Testis (tissue), 3 donors: ENCODE measurements around the gene AGAP1. TPM values are rescaled to one million over a fixed set of nuclear protein-coding genes. Genes with fewer than 3 reads are reported as not detected.
"Not testable (repeated sequence)": the region's sequence is repeated elsewhere in the genome, so short reads cannot be mapped to it uniquely, and the experiment has no call there.

ENCODE experiments used
- DNase-seq: peaks from one replicate; pipeline ENCODE4 v3.0.0-alpha.2; 2019
- H3K27ac ChIP-seq, 2 donors: fragments of 200-600 bp; sonication (generic); one replicate each; pipeline ENCODE4 v1.5.1; 2019
- H3K27me3 ChIP-seq: fragments of 200-600 bp; sonication (generic); one replicate; pipeline ENCODE4 v1.5.1; 2019
- H3K36me3 ChIP-seq: fragments of 200-600 bp; sonication (generic); one replicate; pipeline ENCODE4 v1.5.1; 2017; ENCODE audit warnings: low read depth; ENCODE audit errors: missing control alignments
- H3K4me1 ChIP-seq: fragments of 200-600 bp; sonication (generic); one replicate; pipeline ENCODE4 v1.5.1; 2019
- H3K4me3 ChIP-seq, 2 donors: fragments of 200-600 bp; sonication (generic); one replicate each; pipeline ENCODE4 v1.5.1; 2017 to 2019
- H3K9me3 ChIP-seq: fragments of 200-600 bp; sonication (generic); one replicate; pipeline ENCODE4 v1.5.1; 2017
- POLR2A ChIP-seq: fragments of 450-650 bp; IDR thresholded peaks from one replicate; pipeline ENCODE4 v1.6.1; 2017; ENCODE audit warnings: antibody characterized with exemption, mild to moderate bottlenecking, moderate library complexity
- WGBS, 2 donors: methylation state at CpG; one replicate each; pipeline ENCODE4 v1.1.5; 2018; 5-methylcytosine and 5-hydroxymethylcytosine counted together
- intact Hi-C: fragments of 100-400 bp; cut with DNase I; formaldehyde crosslinking; loops from one replicate; pipeline ENCODE4 v1.15.1; 2023; ENCODE audit warnings: low total_unique reads
- polyA plus RNA-seq: library from polyadenylated mRNA; stranded (reverse); fragments of 350-450 nt; fragmentation: Illumina TruSeq; extraction: RNeasy Lipid Tissue Mini Kit (QIAGEN cat#74804); gene quantifications from one replicate; pipeline ENCODE4 v1.2.3, GENCODE V29; 2014; ENCODE audit warnings: low read depth, low replicate concordance; ENCODE audit not compliant: insufficient read depth
- total RNA-seq, 2 donors: library from RNA; depleted of rRNA; stranded (reverse); fragments of >200 nt; gene quantifications; one replicate each; pipeline ENCODE4 v1.2.3, GENCODE V29; 2016
- TF ChIP-seq, protein P1 (sequence below), 3 experiments: fragments of 450-650 bp in 2 of 3; fragments of 200-600 bp in 1 of 3; sonication (generic) in 1 of 3; IDR thresholded peaks; one replicate each; pipeline ENCODE4 v1.5.1; 2016 to 2019; ENCODE audit warnings: antibody characterized with exemption in 3 of 3, mild to moderate bottlenecking in 2 of 3, moderate library complexity in 1 of 3

Gene AGAP1
- total and polyA plus RNA-seq, 3 donors from 2014 or later, result 21.4 to 45.5 (median 40.7) TPM

DNA sequence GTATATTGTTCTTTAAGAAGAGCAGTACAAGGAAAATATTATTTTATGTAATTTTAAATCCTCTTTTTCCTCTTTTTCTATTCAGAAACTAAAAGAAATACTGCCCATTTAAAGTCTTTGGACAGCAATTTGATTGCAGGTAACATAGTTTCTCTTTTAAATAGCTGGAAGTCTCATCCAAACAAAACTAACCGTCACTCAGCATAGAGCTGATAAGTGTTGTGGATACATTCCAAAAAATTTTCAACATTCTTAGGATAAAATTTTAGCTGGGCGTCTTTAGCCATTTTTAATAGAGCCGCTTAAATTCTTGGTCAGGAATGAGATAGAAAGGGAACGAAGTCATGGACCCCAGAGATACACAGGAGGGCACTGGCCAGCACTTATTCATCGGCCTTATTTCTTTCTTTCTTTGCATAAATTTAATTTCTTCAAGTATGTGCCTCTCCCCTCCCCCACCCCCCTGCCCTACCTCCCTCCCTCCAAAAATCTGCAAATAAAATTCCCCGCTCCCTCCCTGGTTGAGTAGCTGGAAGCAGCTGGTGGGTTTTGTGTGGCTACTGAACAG is 592.6 kb downstream of the AGAP1 start:
- Histone ChIP-seq H3K4me1 (no peaks in the 10 kb centered on the region), H3K27ac (no peak overlapping the region), H3K4me3 (no peak overlapping the region), H3K9me3 (no peaks in the 10 kb centered on the region), H3K27me3 (no peaks in the 10 kb centered on the region), H3K36me3 (no peaks in the 10 kb centered on the region)
- intact Hi-C loops, result no loop called here
- 64 to 72% methylated on average over 6 of the region's 6 CpGs for WGBS, 2 donors
- no peak for TF ChIP-seq POLR2A
- TF ChIP-seq, protein P1, sequence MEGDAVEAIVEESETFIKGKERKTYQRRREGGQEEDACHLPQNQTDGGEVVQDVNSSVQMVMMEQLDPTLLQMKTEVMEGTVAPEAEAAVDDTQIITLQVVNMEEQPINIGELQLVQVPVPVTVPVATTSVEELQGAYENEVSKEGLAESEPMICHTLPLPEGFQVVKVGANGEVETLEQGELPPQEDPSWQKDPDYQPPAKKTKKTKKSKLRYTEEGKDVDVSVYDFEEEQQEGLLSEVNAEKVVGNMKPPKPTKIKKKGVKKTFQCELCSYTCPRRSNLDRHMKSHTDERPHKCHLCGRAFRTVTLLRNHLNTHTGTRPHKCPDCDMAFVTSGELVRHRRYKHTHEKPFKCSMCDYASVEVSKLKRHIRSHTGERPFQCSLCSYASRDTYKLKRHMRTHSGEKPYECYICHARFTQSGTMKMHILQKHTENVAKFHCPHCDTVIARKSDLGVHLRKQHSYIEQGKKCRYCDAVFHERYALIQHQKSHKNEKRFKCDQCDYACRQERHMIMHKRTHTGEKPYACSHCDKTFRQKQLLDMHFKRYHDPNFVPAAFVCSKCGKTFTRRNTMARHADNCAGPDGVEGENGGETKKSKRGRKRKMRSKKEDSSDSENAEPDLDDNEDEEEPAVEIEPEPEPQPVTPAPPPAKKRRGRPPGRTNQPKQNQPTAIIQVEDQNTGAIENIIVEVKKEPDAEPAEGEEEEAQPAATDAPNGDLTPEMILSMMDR (IDR thresholded peaks at IDR 0.05), result no peak
- DNase-seq, result no peak

DNA sequence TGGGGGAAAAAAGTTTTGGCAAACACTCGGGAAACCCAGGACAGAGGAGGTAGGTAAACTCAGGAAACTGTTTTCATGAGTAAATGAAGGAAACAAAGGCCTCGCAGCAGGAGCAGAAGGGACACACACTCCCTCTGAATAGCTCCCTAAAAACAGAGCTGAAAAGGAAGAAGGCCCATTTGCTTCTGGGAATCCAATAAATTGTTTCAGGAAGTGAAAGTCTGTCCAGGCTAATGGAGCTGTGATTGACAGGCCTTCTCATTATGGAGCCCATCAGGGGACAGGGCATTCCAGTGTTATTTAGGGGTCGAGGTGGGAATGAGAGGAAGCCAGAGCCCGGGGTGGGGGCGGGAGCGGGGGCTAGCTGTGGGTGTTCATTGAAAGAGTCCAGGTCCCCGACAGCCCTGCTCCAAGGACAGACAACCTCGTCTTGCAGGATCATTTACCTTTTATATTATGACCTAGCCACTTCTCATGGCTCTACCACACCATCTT is 593.2 kb downstream of the AGAP1 start:
- TF ChIP-seq POLR2A, result no peak
- TF ChIP-seq, protein P1 (IDR thresholded peaks at IDR 0.05), result no peak
- Histone ChIP-seq H3K9me3 (no peaks in the 10 kb centered on the region), H3K36me3 (no peaks in the 10 kb centered on the region), H3K4me1 (no peaks in the 10 kb centered on the region), H3K27ac (no peak overlapping the region), H3K4me3 (no peak overlapping the region), H3K27me3 (no peaks in the 10 kb centered on the region)
- 84 to 89% methylated on average over 8 of the region's 8 CpGs for WGBS, 2 donors
- no peak for DNase-seq
- intact Hi-C loops, result no loop called here

DNA sequence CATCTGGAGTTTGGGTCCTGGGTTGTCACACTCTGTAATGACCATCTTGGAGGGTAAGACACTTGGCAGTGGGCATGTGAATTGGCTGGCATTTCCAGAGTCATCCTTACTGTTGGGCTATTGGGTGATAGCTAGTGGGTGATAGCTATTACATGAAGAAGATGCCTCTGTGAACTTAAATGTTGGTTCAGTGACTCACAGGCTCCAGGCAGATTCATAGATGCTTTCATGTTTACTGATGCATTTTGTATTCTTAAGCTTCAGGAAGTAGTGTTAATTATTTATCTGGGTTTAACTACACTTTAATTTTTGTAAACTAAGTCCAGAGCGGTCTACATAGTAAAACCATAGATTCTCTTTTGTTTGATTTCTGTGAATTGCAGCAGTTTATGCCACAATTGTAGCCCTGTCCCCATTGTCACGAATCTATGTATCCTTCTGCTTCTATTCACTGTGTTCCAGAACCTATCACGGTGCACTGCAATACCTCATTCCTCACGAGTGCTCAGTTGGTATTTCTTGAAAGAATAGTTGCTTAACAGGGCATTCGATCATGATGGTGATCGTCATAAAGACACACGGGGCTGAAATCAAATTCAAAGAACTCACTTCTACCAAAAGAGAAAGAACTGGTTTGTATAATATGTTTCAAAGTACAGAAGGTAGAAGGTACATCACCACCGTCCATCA is 594.7 kb downstream of the AGAP1 start:
- no peaks in the 10 kb centered on the region for H3K9me3 ChIP-seq
- no peaks in the 10 kb centered on the region for H3K36me3 ChIP-seq
- no peaks in the 10 kb centered on the region for H3K4me1 ChIP-seq
- DNase-seq, result no peak
- no peak for TF ChIP-seq POLR2A
- TF ChIP-seq, protein P1 (IDR thresholded peaks at IDR 0.05), result no peak
- no peaks in the 10 kb centered on the region for H3K27me3 ChIP-seq
- WGBS, 2 donors, result 90 to 92% methylated on average over 8 of the region's 8 CpGs
- H3K4me3 ChIP-seq, result no peak overlapping the region
- H3K27ac ChIP-seq, result no peak overlapping the region
- intact Hi-C loops, result no loop called here

DNA sequence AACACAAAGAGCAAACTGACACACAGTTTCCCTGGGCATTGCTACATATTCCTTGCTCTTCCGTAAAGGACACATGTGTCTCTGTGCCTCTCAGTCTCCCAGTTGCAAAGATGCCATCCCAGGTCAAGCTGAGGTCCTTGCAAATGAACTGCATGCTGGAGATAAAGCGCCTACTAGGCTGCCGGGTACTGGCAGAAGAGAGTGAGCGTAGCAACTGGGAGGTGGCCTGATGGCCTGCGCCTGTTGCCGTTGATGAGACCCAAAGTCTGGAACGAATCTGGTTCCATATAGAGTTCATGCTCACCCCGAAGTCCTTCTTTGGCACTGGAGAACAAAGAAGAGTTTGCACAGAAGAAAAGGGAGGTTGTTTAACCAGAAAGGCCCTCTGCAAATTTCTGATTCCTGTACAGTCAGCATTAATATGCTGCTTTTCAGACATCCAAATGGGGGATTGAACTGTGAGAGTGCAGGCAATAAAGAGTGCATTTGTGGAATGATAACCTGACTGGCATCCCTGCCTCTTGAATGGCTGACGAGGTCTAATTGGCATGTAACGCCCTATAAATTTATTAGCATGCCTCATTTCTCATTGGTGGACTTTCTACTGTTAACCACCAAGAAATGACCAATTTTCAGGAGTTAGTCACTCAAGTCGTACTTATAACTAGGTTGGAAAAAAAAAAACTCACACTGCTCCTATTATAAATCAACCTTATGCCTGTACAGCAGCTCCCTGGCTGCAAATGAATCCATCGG is 595.6 kb downstream of the AGAP1 start:
- H3K4me1 ChIP-seq, result no peaks in the 10 kb centered on the region
- no peaks in the 10 kb centered on the region for H3K36me3 ChIP-seq
- DNase-seq, result no peak
- TF ChIP-seq POLR2A, result no peak
- no peak overlapping the region for H3K4me3 ChIP-seq
- 91 to 95% methylated on average over 12 of the region's 12 CpGs for WGBS, 2 donors
- no peaks in the 10 kb centered on the region for H3K27me3 ChIP-seq
- H3K9me3 ChIP-seq, result no peaks in the 10 kb centered on the region
- H3K27ac ChIP-seq, result no peak overlapping the region
- intact Hi-C loops, result no loop called here

- intact Hi-C loops, result no loop called here
- no peaks in the 10 kb centered on the region for H3K27me3 ChIP-seq
- TF ChIP-seq, protein P1 (IDR thresholded peaks at IDR 0.05), result no peak
- TF ChIP-seq POLR2A, result no peak
- WGBS, 2 donors, result 91 to 92% methylated on average over 9 of the region's 9 CpGs
- no peaks in the 10 kb centered on the region for H3K9me3 ChIP-seq
- H3K4me3 ChIP-seq, result no peak overlapping the region
- H3K27ac ChIP-seq, result no peak overlapping the region
- H3K4me1 ChIP-seq, result no peaks in the 10 kb centered on the region
- no peaks in the 10 kb centered on the region for H3K36me3 ChIP-seq
- no peak for DNase-seq
Measured at GRCh38 chr2:236090027-236090382, 596.2 kb downstream of the AGAP1 start.

- WGBS, 2 donors, result 96% methylated on average over 16 of the region's 16 CpGs
- H3K4me1 ChIP-seq, H3K4me3 ChIP-seq, H3K9me3 ChIP-seq, H3K27ac ChIP-seq, DNase-seq, H3K27me3 ChIP-seq, intact Hi-C loops, H3K36me3 ChIP-seq: not testable (repeated sequence)
Measured at GRCh38 chr2:236090826-236091225, 597.0 kb downstream of the AGAP1 start.
